Measurements from ENCODE around the gene SERPINA12.

DNA sequence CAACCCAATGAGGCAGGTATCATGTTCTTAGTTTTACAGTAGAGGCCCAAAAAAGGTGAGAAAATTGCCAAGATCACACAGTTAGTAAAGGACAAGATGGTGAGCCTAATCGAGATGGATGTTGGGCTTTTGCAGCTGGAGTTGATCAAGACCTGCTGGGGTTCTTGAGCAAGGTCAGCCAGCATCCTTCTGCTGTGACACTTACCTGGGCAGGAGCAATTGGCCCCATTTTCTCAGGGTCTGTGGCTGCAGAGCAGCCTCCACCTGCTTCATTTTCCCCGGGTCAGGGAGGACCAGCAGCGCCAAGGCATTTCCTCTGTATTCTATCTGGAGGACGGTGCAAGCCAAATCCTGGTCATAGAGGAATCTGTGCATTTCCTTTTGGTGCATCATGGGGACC lies 63.1 kb downstream of the SERPINA12 start:
- TF ChIP-seq, protein P1, sequence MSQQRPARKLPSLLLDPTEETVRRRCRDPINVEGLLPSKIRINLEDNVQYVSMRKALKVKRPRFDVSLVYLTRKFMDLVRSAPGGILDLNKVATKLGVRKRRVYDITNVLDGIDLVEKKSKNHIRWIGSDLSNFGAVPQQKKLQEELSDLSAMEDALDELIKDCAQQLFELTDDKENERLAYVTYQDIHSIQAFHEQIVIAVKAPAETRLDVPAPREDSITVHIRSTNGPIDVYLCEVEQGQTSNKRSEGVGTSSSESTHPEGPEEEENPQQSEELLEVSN (IDR thresholded peaks at IDR 0.05; ENCODE audit: borderline replicate concordance, low read depth): no peak
- no peak for TF ChIP-seq SMC3 (IDR thresholded peaks at IDR 0.05)
- TF ChIP-seq, protein P2, sequence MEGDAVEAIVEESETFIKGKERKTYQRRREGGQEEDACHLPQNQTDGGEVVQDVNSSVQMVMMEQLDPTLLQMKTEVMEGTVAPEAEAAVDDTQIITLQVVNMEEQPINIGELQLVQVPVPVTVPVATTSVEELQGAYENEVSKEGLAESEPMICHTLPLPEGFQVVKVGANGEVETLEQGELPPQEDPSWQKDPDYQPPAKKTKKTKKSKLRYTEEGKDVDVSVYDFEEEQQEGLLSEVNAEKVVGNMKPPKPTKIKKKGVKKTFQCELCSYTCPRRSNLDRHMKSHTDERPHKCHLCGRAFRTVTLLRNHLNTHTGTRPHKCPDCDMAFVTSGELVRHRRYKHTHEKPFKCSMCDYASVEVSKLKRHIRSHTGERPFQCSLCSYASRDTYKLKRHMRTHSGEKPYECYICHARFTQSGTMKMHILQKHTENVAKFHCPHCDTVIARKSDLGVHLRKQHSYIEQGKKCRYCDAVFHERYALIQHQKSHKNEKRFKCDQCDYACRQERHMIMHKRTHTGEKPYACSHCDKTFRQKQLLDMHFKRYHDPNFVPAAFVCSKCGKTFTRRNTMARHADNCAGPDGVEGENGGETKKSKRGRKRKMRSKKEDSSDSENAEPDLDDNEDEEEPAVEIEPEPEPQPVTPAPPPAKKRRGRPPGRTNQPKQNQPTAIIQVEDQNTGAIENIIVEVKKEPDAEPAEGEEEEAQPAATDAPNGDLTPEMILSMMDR (IDR thresholded peaks at IDR 0.05): no peak
- TF ChIP-seq, protein P3, sequence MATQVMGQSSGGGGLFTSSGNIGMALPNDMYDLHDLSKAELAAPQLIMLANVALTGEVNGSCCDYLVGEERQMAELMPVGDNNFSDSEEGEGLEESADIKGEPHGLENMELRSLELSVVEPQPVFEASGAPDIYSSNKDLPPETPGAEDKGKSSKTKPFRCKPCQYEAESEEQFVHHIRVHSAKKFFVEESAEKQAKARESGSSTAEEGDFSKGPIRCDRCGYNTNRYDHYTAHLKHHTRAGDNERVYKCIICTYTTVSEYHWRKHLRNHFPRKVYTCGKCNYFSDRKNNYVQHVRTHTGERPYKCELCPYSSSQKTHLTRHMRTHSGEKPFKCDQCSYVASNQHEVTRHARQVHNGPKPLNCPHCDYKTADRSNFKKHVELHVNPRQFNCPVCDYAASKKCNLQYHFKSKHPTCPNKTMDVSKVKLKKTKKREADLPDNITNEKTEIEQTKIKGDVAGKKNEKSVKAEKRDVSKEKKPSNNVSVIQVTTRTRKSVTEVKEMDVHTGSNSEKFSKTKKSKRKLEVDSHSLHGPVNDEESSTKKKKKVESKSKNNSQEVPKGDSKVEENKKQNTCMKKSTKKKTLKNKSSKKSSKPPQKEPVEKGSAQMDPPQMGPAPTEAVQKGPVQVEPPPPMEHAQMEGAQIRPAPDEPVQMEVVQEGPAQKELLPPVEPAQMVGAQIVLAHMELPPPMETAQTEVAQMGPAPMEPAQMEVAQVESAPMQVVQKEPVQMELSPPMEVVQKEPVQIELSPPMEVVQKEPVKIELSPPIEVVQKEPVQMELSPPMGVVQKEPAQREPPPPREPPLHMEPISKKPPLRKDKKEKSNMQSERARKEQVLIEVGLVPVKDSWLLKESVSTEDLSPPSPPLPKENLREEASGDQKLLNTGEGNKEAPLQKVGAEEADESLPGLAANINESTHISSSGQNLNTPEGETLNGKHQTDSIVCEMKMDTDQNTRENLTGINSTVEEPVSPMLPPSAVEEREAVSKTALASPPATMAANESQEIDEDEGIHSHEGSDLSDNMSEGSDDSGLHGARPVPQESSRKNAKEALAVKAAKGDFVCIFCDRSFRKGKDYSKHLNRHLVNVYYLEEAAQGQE (IDR thresholded peaks at IDR 0.05): no peak
- TF ChIP-seq, protein P4, sequence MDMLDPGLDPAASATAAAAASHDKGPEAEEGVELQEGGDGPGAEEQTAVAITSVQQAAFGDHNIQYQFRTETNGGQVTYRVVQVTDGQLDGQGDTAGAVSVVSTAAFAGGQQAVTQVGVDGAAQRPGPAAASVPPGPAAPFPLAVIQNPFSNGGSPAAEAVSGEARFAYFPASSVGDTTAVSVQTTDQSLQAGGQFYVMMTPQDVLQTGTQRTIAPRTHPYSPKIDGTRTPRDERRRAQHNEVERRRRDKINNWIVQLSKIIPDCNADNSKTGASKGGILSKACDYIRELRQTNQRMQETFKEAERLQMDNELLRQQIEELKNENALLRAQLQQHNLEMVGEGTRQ (IDR thresholded peaks at IDR 0.05): no peak
